HCT116 (cell line): ENCODE results near the gene FAM204A.

Experiments
- EGR1 ChIP-seq: IDR thresholded peaks from 2 replicates; pipeline ENCODE4 v1.6.1; 2012; ENCODE audit warnings: low read depth
- EZH2 ChIP-seq: fragments of 200-600 bp; sonication (generic); IDR thresholded peaks from 2 replicates; pipeline ENCODE4 v1.6.1; 2017; ENCODE audit warnings: antibody characterized with exemption, mixed run types
- EZH2phosphoT487 ChIP-seq: fragments of 200-600 bp; IDR thresholded peaks from 2 replicates; pipeline ENCODE4 v1.6.1; 2018; ENCODE audit warnings: antibody characterized with exemption, borderline replicate concordance
- FOSL1 ChIP-seq: IDR thresholded peaks from 2 replicates; pipeline ENCODE4 v1.6.1; 2012; ENCODE audit warnings: low read depth
- JUND ChIP-seq: IDR thresholded peaks from 2 replicates; pipeline ENCODE4 v1.6.1; 2012
- POLR2A ChIP-seq: IDR thresholded peaks from 2 replicates; pipeline ENCODE4 v1.7.0; 2011; ENCODE audit warnings: borderline replicate concordance; ENCODE audit not compliant: insufficient read depth, insufficient read length; ENCODE audit errors: extremely low read depth
- POLR2AphosphoS5 ChIP-seq: IDR thresholded peaks from 2 replicates; pipeline ENCODE4 v1.6.1; 2011; ENCODE audit warnings: mild to moderate bottlenecking, low read depth, low read length, moderate library complexity
- RAD21 ChIP-seq: IDR thresholded peaks from 2 replicates; pipeline ENCODE4 v1.6.1; 2012; ENCODE audit warnings: low read depth, mild to moderate bottlenecking
- REST ChIP-seq: IDR thresholded peaks from 2 replicates; pipeline ENCODE4 v1.6.1; 2012; ENCODE audit warnings: low read depth
- TCF7L2 ChIP-seq: IDR thresholded peaks from 2 replicates; pipeline ENCODE4 v1.7.0; 2011; ENCODE audit warnings: borderline replicate concordance, inconsistent platforms; ENCODE audit not compliant: insufficient read depth, insufficient read length; ENCODE audit errors: extremely low read depth
- ZBTB33 ChIP-seq: IDR thresholded peaks from 2 replicates; pipeline ENCODE4 v1.6.1; 2011; ENCODE audit warnings: mild to moderate bottlenecking, low read length, moderate library complexity; ENCODE audit not compliant: insufficient replicate concordance; ENCODE audit errors: extremely low read depth
- TF ChIP-seq, protein P1 (sequence below), 3 experiments: fragments of 200-600 bp in 1 of 3; sonication (generic) in 1 of 3; IDR thresholded peaks in 2 of 3; conservative IDR thresholded peaks in 1 of 3; 2 replicates each; pipeline ENCODE4 v1.5.1; 2012 to 2017; ENCODE audit warnings: low read depth in 2 of 3, low read length in 2 of 3, antibody characterized with exemption in 1 of 3, borderline replicate concordance in 1 of 3, control low read depth in 1 of 3, mild to moderate bottlenecking in 1 of 3, mixed read lengths in 1 of 3, mixed run types in 1 of 3, moderate library complexity in 1 of 3; ENCODE audit not compliant: insufficient read depth in 1 of 3
- TF ChIP-seq, protein P2 (sequence below): IDR thresholded peaks from 2 replicates; pipeline ENCODE4 v1.6.1; 2012

GRCh38 chr10:118357841-118358240 lies 15.7 kb upstream of the FAM204A start:
- TF ChIP-seq, protein P1, sequence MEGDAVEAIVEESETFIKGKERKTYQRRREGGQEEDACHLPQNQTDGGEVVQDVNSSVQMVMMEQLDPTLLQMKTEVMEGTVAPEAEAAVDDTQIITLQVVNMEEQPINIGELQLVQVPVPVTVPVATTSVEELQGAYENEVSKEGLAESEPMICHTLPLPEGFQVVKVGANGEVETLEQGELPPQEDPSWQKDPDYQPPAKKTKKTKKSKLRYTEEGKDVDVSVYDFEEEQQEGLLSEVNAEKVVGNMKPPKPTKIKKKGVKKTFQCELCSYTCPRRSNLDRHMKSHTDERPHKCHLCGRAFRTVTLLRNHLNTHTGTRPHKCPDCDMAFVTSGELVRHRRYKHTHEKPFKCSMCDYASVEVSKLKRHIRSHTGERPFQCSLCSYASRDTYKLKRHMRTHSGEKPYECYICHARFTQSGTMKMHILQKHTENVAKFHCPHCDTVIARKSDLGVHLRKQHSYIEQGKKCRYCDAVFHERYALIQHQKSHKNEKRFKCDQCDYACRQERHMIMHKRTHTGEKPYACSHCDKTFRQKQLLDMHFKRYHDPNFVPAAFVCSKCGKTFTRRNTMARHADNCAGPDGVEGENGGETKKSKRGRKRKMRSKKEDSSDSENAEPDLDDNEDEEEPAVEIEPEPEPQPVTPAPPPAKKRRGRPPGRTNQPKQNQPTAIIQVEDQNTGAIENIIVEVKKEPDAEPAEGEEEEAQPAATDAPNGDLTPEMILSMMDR (IDR thresholded peaks at IDR 0.05 in 2 of 3, conservative IDR thresholded peaks at IDR 0.05 in 1 of 3; ENCODE audit: borderline replicate concordance in 1 of 3, insufficient read depth in 1 of 3, low read depth in 2 of 3, low read length in 2 of 3): no peak
- TF ChIP-seq POLR2AphosphoS5 (no peak), POLR2A (no peak), EZH2phosphoT487 (no peak), EZH2 (no peak), FOSL1 (no peak), JUND (no peak), EGR1 (no peak), ZBTB33 (no peak), RAD21 (no peak), REST (no peak), TCF7L2 (no peak)
- TF ChIP-seq, protein P2, sequence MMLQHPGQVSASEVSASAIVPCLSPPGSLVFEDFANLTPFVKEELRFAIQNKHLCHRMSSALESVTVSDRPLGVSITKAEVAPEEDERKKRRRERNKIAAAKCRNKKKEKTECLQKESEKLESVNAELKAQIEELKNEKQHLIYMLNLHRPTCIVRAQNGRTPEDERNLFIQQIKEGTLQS: no peak
